ENCODE data around the gene PLAAT3.

- TF ChIP-seq, protein P1, sequence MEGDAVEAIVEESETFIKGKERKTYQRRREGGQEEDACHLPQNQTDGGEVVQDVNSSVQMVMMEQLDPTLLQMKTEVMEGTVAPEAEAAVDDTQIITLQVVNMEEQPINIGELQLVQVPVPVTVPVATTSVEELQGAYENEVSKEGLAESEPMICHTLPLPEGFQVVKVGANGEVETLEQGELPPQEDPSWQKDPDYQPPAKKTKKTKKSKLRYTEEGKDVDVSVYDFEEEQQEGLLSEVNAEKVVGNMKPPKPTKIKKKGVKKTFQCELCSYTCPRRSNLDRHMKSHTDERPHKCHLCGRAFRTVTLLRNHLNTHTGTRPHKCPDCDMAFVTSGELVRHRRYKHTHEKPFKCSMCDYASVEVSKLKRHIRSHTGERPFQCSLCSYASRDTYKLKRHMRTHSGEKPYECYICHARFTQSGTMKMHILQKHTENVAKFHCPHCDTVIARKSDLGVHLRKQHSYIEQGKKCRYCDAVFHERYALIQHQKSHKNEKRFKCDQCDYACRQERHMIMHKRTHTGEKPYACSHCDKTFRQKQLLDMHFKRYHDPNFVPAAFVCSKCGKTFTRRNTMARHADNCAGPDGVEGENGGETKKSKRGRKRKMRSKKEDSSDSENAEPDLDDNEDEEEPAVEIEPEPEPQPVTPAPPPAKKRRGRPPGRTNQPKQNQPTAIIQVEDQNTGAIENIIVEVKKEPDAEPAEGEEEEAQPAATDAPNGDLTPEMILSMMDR (IDR thresholded peaks at IDR 0.05) = no peak
- TF ChIP-seq POLR2A (IDR thresholded peaks at IDR 0.05) = no peak
- TF ChIP-seq POLR2AphosphoS5 (IDR thresholded peaks at IDR 0.05) = no peak
Measured at GRCh38 chr11:63619967-63620366, 5.7 kb upstream of the PLAAT3 start.

Measured in sigmoid colon (tissue), 4 donors.